Epithelial cell of esophagus (primary cell): ENCODE results near the gene EIF4H.

Experiments
- DNase-seq: peaks from one replicate; pipeline ENCODE4 v3.0.0; 2010; ENCODE audit warnings: low read depth
- H3K4me3 ChIP-seq: 2 replicates; pipeline ENCODE4 v1.5.1; 2011; ENCODE audit warnings: mild to moderate bottlenecking, low read length, control low read depth
- TF ChIP-seq, protein P1 (sequence below): IDR thresholded peaks from 2 replicates; pipeline ENCODE4 v1.5.1; 2011; ENCODE audit warnings: low read depth, mild to moderate bottlenecking, low read length, control low read depth, inconsistent platforms; ENCODE audit not compliant: insufficient read depth; ENCODE audit errors: missing control alignments

Gene EIF4H

GRCh38 chr7:74225400-74225799, 51.2 kb downstream of the EIF4H start:
- no peak for DNase-seq
- TF ChIP-seq, protein P1, sequence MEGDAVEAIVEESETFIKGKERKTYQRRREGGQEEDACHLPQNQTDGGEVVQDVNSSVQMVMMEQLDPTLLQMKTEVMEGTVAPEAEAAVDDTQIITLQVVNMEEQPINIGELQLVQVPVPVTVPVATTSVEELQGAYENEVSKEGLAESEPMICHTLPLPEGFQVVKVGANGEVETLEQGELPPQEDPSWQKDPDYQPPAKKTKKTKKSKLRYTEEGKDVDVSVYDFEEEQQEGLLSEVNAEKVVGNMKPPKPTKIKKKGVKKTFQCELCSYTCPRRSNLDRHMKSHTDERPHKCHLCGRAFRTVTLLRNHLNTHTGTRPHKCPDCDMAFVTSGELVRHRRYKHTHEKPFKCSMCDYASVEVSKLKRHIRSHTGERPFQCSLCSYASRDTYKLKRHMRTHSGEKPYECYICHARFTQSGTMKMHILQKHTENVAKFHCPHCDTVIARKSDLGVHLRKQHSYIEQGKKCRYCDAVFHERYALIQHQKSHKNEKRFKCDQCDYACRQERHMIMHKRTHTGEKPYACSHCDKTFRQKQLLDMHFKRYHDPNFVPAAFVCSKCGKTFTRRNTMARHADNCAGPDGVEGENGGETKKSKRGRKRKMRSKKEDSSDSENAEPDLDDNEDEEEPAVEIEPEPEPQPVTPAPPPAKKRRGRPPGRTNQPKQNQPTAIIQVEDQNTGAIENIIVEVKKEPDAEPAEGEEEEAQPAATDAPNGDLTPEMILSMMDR, result no peak
- H3K4me3 ChIP-seq, result no peak overlapping the region

DNA sequence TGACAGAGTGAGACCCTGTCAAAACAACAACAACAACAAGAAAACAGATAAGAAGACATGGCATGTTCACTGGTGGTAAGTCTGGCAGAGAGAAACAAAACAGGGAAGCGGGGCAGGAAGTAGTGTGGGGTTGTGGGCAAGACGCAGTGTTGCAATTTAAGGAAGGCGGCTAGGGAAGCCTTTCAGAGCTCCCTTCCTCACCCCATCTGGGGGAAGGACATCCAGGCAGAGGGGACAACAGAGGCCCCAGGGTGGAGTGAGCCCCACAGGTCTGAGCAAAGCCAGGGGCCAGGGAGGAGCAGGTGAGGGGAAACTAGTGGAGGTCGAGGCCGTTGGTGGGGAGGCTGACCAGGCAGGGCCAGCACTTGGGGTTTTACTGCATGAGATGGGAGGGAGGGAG, 52.5 kb downstream of the EIF4H start:
- TF ChIP-seq, protein P1, result no peak
- H3K4me3 ChIP-seq, result no peak overlapping the region
- DNase-seq, result no peak

DNA sequence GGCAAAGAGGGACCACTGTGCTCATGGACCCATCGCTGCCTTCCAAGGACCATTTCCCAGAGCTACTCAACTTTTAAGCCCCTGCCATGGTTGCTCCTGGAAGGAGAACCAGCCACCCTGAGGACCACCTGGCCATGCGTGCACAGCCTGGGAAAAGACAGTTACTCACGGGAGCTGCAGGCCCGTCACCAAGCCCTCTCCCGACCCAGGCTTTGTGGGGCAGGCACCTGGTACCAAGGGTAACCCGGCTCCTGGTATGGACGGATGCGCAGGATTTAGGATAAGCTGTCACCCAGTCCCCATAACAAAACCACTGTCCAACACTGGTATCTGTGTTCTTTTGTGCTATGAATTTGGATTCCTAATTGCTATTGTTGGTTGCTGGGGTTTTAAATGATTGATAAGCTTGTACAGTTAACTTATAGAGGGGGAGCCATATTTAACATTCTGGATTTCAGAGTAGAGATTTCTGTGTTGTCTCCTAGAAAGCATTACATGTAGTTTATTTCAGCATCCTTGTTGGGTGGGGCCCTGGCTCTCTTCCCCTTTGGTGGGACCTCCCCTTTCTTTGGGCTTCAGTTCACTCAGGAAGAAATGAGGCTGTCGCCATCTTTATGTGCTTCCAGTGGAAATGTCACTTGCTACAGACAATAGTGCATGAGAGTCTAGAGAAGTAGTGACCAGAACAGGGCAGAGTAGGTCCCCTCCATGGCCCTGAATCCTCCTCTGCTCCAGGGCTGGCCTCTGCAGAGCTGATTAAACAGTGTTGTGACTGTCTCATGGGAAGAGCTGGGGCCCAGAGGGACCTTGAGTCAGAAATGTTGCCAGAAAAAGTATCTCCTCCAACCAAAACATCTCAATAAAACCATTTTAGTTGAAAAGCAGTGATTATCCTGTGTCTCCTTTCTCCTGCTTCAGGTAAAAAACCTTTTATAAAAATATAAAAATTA, 55.1 kb downstream of the EIF4H start:
- TF ChIP-seq, protein P1, result no peak
- DNase-seq, result no peak
- H3K4me3 ChIP-seq, result no peak overlapping the region

GRCh38 chr7:74230446-74231231, 56.5 kb downstream of the EIF4H start:
- DNase-seq, result no peak
- TF ChIP-seq, protein P1, result no peak
- H3K4me3 ChIP-seq, result no peak overlapping the region

DNA sequence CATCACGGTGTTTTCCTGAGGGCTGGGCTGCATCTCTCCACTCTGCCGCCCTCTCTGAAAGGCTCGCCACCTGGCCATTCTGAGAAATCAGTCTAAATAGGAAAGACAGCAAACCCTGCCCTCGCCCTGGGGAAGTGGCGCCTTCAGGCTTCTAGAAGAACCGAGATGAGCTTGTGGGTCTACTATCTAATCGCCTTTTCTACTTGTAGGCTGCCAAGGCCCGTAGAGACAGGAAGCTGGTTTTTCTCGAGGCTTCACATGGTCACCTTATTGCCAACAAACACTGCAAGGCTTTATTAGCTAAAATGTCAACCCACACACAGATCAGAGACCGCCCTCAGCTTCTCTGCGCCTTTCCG, 57.1 kb downstream of the EIF4H start:
- no peak for DNase-seq
- TF ChIP-seq, protein P1, result no peak
- H3K4me3 ChIP-seq, result no peak overlapping the region

- no peak for DNase-seq
- TF ChIP-seq, protein P1, result no peak
- no peak overlapping the region for H3K4me3 ChIP-seq
Measured at GRCh38 chr7:74233655-74234285, 59.6 kb downstream of the EIF4H start.
